Measurements from ENCODE around the gene PPP1R9B.

DNA sequence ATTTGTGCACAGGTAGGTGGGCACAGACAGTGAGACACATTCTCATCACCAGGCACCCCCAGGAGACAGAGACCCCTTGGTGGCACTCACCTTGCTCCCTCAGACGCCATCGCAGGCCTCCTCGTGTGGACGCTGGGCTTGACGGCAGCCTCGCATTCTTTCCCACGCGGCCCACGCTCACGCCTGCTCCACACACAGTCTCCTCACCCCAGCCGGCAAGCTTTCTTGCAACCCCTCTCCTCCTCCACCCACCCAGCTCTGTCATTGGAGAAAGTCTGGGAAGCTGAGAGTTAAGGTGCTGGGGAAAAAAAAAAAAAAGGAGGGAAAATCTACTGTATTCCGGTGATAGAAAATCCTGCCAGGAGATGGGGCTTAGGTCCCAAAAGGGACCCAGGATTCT, 30.1 kb upstream of the PPP1R9B start:
- TF ChIP-seq POLR2A (IDR thresholded peaks at IDR 0.05) (no peak), CTCF (IDR thresholded peaks at IDR 0.05) (no peak)

All from tibial nerve (tissue), 3 donors.